HFFc6 (cell line): ENCODE data around the gene C1orf87. TPM values are rescaled to one million over a fixed set of nuclear protein-coding genes. Genes with fewer than 3 reads are reported as not detected.

ENCODE experiments used
- DNase-seq: peaks from one replicate; pipeline ENCODE4 v3.0.0-alpha.2; 2018
- H3K27ac Mint-ChIP-seq: 2 replicates; pipeline ENCODE4 v1.8.0; 2020; ENCODE audit warnings: mild to moderate bottlenecking, mixed read lengths
- H3K27me3 Mint-ChIP-seq: 2 replicates; pipeline ENCODE4 v1.8.0; 2021; ENCODE audit warnings: mild to moderate bottlenecking, moderate library complexity, mixed read lengths; ENCODE audit not compliant: insufficient read depth
- H3K36me3 Mint-ChIP-seq: 2 replicates; pipeline ENCODE4 v1.8.0; 2021; ENCODE audit warnings: low read depth, mixed read lengths
- H3K4me1 Mint-ChIP-seq: 2 replicates; pipeline ENCODE4 v1.8.0; 2020; ENCODE audit warnings: low read depth, mixed read lengths
- H3K4me3 Mint-ChIP-seq: 2 replicates; pipeline ENCODE4 v1.8.0; 2020; ENCODE audit warnings: mild to moderate bottlenecking, moderate library complexity, mixed read lengths
- H3K9me3 Mint-ChIP-seq: 2 replicates; pipeline ENCODE4 v1.8.0; 2020; ENCODE audit warnings: mild to moderate bottlenecking, mixed read lengths
- CTCF ChIP-seq: fragments of 200-600 bp; sonication (generic); IDR thresholded peaks from 2 replicates; pipeline ENCODE4 v1.5.0; 2021; ENCODE audit warnings: antibody characterized with exemption, mild to moderate bottlenecking
- total RNA-seq, 6 experiments: library from RNA; stranded (reverse); fragmentation: NEBNext Ultra II Directional; extraction: Animal tissue kit (Norgen Biotek cat#: 25700); gene quantifications; 2 replicates in 1 of 6; 3 replicates in 5 of 6; pipeline ENCODE4 v1.2.3, GENCODE V29; 2021

C1orf87 gene
- total RNA-seq, 6 experiments from 2014 or later = not detected

GRCh38 chr1:60017508-60018205 is 55.9 kb downstream of the C1orf87 start:
- no peaks in the 10 kb centered on the region for H3K4me1 Mint-ChIP-seq
- no peaks in the 10 kb centered on the region; the same call in none of the 2 replicates for H3K27me3 Mint-ChIP-seq
- no peak overlapping the region for H3K4me3 Mint-ChIP-seq
- H3K36me3 Mint-ChIP-seq = no peaks in the 10 kb centered on the region
- no peak for DNase-seq
- H3K27ac Mint-ChIP-seq = no peak overlapping the region
- peaks cover 6% of the 10 kb centered on the region for H3K9me3 Mint-ChIP-seq
- TF ChIP-seq CTCF = no peak

GRCh38 chr1:60010690-60011089 is 62.9 kb downstream of the C1orf87 start:
- H3K27ac Mint-ChIP-seq = no peak overlapping the region

GRCh38 chr1:60008500-60008899 is 65.1 kb downstream of the C1orf87 start:
- Mint-ChIP-seq H3K36me3 (no peaks in the 10 kb centered on the region), H3K27me3 (no peaks in the 10 kb centered on the region; the same call in 1 of the 2 replicates), H3K4me1 (no peaks in the 10 kb centered on the region), H3K4me3 (no peak overlapping the region), H3K27ac (no peak overlapping the region), H3K9me3 (no peaks in the 10 kb centered on the region)
- no peak for TF ChIP-seq CTCF
- no peak for DNase-seq

More at GRCh38 chr1:60010690-60011089, 62.9 kb downstream of the C1orf87 start:
- TF ChIP-seq CTCF = no peak
- DNase-seq = no peak
- Mint-ChIP-seq H3K27me3 (no peaks in the 10 kb centered on the region; the same call in 1 of the 2 replicates), H3K4me3 (no peak overlapping the region), H3K36me3 (no peaks in the 10 kb centered on the region), H3K4me1 (no peaks in the 10 kb centered on the region), H3K9me3 (no peaks in the 10 kb centered on the region)

- no peaks in the 10 kb centered on the region for H3K9me3 Mint-ChIP-seq
- no peak for TF ChIP-seq CTCF
- H3K27ac Mint-ChIP-seq = no peak overlapping the region
- no peaks in the 10 kb centered on the region for H3K4me1 Mint-ChIP-seq
- no peak for DNase-seq
- H3K4me3 Mint-ChIP-seq = no peak overlapping the region
- no peaks in the 10 kb centered on the region for H3K36me3 Mint-ChIP-seq
- peaks cover 2% of the 10 kb centered on the region for H3K27me3 Mint-ChIP-seq
Measured at GRCh38 chr1:60000625-60001024, 72.9 kb downstream of the C1orf87 start.

- H3K27ac Mint-ChIP-seq = no peak overlapping the region
Measured at GRCh38 chr1:59999746-60000145, 73.8 kb downstream of the C1orf87 start.

More at GRCh38 chr1:59999746-60000145, 73.8 kb downstream of the C1orf87 start:
- H3K36me3 Mint-ChIP-seq = no peaks in the 10 kb centered on the region
- no peak for DNase-seq
- no peak for TF ChIP-seq CTCF
- H3K4me1 Mint-ChIP-seq = no peaks in the 10 kb centered on the region
- no peaks in the 10 kb centered on the region for H3K9me3 Mint-ChIP-seq
- H3K4me3 Mint-ChIP-seq = no peak overlapping the region
- H3K27me3 Mint-ChIP-seq = peaks cover 2% of the 10 kb centered on the region
